Ovary (tissue), 3 donors: ENCODE results near the gene NEK11.

Experiments
- EP300 ChIP-seq: sonication (generic); formaldehyde crosslinking; IDR thresholded peaks from one replicate; pipeline ENCODE4 v1.6.1; 2017; ENCODE audit warnings: antibody characterized with exemption
- POLR2A ChIP-seq: fragments of 450-650 bp; IDR thresholded peaks from one replicate; pipeline ENCODE4 v1.6.1; 2017; ENCODE audit warnings: antibody characterized with exemption, mild to moderate bottlenecking, moderate library complexity
- TF ChIP-seq, protein P1 (sequence below), 3 donors: fragments of 450-650 bp in 2 of 3; fragments of 200-600 bp in 1 of 3; IDR thresholded peaks; one replicate each; pipeline versions ENCODE4 v1.5.1 to v1.8.0; 2016 to 2022; ENCODE audit warnings: antibody characterized with exemption in 3 of 3, mild to moderate bottlenecking in 1 of 3
- donor health status: DM: no; HTN: no; CAD: no.

DNA sequence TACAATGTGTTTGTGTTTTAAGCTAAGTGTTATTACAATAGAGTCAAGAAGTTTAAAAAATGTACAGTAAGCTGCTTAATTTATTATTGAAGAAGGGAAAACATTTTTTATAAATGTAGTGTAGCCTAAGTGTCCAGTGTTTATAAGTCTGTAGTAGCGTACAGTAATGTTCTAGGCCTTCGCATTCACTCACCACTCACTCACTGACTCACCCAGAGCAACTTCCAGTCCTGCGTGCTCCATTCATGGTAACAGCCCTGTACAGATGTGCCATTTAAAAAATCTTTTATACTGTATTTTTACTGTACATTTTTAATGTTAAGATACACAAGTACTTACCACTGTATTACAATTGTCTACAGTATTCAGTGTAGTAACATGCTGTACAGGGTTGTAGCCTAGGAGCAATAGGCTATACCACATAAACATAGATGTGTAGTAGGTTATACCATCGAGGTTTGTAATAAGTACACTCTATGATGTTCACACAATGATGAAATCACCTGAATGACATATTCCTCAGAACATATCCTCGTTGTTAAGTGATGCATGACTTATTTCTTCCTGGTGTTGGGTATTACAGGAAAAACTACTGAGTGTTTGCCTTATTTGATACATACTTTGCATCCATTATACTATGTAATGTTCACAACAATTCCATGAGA lies 198.3 kb downstream of the NEK11 start:
- TF ChIP-seq, protein P1, sequence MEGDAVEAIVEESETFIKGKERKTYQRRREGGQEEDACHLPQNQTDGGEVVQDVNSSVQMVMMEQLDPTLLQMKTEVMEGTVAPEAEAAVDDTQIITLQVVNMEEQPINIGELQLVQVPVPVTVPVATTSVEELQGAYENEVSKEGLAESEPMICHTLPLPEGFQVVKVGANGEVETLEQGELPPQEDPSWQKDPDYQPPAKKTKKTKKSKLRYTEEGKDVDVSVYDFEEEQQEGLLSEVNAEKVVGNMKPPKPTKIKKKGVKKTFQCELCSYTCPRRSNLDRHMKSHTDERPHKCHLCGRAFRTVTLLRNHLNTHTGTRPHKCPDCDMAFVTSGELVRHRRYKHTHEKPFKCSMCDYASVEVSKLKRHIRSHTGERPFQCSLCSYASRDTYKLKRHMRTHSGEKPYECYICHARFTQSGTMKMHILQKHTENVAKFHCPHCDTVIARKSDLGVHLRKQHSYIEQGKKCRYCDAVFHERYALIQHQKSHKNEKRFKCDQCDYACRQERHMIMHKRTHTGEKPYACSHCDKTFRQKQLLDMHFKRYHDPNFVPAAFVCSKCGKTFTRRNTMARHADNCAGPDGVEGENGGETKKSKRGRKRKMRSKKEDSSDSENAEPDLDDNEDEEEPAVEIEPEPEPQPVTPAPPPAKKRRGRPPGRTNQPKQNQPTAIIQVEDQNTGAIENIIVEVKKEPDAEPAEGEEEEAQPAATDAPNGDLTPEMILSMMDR (IDR thresholded peaks at IDR 0.05): no peak
- TF ChIP-seq POLR2A (no peak), EP300 (no peak)
